GM21360 (cell line): ENCODE results near the gene C18orf54.
A peak's percentile ranks its signal among the peaks of the same experiment; 100 is the strongest.
"Not testable (repeated sequence)": the region's sequence is repeated elsewhere in the genome, so short reads cannot be mapped to it uniquely, and the experiment has no call there.

Experiments
- ATAC-seq: cut with Tn5 transposase; IDR thresholded peaks from one replicate; pipeline ENCODE4 v1.9.1; 2021; ENCODE audit warnings: mild to moderate bottlenecking, moderate library complexity; ENCODE audit not compliant: unreplicated experiment

Gene C18orf54

GRCh38 chr18:54357660-54358494 lies at the start of gene C18orf54, which contains the start of gene STARD6:
TSS of gene C18orf54 (plus strand) at chr18:54357906. CDS start at chr18:54360573, 2,667 bp downstream.
TSS of gene STARD6 (minus strand) at chr18:54357858. CDS start at chr18:54354573, 3,285 bp downstream.
- ATAC-seq = peak; percentile 94

DNA sequence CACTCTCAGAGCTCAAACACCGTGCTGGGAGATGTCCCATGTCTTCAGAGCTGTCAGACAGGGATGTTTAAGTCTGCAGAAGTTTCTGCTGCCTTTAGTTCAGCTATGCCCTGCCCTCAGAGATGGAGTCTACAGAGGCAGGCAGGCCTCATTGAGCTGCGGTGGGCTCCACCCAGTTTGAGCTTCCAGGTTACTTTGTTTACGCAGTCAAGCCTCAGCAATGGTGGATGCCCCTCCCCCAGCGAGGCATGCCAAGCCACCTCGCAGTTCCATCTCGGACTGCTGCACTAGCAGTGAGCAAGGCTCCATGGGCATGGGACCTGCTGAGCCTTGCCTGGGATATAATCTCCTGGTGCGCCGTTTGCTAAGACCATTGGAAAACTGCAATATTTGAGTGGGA lies 48.1 kb upstream of the C18orf54 start:
- not testable (repeated sequence) for ATAC-seq

DNA sequence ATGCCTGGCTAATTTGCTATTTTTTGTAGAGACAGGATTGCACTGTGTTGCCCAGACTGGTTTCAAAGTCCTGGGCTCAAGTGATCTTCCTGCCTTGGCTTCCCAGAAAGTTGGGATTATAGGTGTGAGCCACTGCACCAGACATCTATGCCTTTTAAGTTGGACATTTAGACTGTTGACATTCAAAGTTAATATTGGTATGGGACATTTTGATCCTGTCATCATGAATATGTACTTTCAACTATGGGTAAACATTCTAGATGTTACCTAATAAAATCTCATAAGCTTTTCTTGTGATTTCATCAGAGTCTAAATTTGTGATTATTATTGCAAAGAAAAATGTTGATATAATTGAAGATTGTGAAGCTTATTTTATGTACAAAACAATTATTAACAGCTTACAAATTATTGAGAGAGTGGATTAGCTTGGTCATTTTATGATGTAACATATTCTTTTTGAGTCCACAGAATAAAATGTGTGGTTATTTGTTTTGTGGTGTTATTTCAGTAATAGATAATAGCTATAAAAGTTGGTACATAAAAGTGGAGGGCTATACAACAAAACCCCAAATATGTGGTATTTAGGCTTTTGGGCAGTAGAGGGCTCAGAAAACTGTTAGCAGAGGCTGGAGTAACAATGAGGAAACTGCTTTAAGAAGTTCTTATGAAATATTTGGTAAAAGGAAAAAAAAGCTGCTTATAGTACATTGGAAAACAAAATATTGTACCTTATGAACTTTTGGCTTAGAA lies 41.5 kb upstream of the C18orf54 start:
- ATAC-seq = no peak

DNA sequence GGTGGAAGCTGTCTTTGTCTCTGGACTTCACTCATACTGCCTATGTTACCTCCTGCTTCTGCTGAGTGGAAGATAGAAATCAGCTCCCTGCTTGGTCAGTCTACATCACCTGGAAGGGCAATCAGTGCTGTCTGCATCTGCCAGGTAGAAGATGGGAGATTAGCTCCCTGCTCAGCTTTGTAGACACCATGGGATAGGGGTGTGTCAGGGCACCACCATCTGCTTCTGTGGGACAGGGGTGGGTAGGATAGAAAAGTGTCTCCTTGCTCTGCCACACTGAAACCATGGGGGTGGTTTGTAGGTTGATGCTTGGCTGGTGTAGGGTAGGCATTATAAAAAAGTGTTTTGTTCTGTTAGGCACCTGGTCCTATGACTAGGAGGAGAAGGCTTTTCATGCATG lies 34.1 kb upstream of the C18orf54 start:
- ATAC-seq = no peak

- no peak for ATAC-seq
These were observed 33.7 kb upstream of the C18orf54 start for GRCh38 chr18:54323970-54324369.

GRCh38 chr18:54327818-54328217 lies 29.9 kb upstream of the C18orf54 start:
- no peak for ATAC-seq

- ATAC-seq = no peak
These were observed 27.9 kb upstream of the C18orf54 start for GRCh38 chr18:54329787-54330186.

- no peak for ATAC-seq
These were observed 26.7 kb upstream of the C18orf54 start for GRCh38 chr18:54330768-54331548.

DNA sequence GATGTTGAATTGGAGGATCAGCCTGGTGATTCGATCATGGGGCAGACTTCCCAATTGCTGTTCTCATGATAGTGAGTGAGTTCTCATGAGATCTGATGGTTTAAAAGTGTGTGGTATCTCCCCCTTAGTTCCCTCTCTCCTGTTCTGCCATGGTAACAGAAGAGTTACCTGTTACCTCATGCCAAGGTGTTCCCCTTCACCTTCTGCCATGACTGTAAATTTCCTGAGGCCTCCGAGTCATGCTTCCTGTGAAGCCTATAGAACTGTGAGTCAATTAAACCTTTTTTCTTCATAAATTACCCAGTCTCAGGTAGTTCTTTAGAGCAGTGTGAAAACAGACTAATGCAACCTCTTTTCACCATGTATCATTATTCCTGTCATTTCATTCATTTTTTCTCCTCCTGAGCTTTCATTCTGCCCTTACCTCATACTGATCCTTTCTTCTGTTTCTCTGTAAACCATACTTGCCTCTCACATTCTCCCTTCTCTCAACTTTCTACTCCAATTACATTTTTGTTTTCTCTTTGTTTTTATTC lies 22.0 kb upstream of the C18orf54 start:
- ATAC-seq = no peak

- ATAC-seq = no peak
These were observed 19.5 kb upstream of the C18orf54 start for GRCh38 chr18:54338230-54338629.

DNA sequence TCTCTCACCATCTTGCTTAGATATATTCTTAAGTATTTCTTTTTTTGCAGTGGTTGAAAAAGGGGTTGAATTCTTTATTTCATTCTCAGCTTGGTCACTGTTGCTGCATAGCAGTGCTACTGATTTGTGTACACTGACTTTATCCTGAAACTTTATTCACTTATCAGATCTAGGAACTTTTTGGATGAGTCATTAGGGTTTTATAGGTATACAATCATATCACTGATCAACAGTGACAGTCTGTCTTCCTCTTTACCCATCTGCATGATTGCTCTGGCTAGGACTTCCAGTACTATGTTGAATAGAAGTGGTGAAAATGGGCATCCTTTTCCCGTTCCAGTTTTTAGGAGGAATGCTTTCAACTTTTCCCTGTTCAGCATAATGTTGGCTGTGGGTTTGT lies 6.5 kb upstream of the C18orf54 start:
- no peak for ATAC-seq

- ATAC-seq = peak; percentile 39
These were observed 535 bp upstream of the C18orf54 start for GRCh38 chr18:54357082-54357659.

- ATAC-seq = peak; percentile 6
These were observed 862 bp downstream of the C18orf54 start for GRCh38 chr18:54358495-54359040.

GRCh38 chr18:54359233-54359632 lies 1.5 kb downstream of the C18orf54 start:
- ATAC-seq = no peak

GRCh38 chr18:54360406-54360805 lies 2.7 kb downstream of the C18orf54 start:
- ATAC-seq = no peak

GRCh38 chr18:54378057-54378456 lies 20.4 kb downstream of the C18orf54 start:
- ATAC-seq = no peak

DNA sequence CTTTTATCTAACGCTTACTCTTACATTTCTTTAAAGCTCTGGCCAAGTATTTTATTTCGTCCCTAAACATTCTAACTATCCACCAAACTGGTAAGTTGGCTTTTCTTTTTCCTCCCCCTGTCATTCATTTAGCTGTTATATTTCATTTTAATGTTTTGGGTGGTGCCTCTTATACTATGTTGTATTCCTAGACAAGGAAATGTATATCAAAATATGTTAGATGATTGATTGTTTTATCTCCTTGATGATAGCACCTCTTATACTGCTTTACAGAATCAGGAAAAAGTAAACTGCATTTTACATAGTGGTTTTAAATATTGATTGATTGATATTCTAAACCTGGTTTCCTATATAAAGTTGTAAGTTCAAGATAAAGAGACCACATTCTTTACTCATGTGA lies 23.9 kb downstream of the C18orf54 start:
- ATAC-seq = no peak

DNA sequence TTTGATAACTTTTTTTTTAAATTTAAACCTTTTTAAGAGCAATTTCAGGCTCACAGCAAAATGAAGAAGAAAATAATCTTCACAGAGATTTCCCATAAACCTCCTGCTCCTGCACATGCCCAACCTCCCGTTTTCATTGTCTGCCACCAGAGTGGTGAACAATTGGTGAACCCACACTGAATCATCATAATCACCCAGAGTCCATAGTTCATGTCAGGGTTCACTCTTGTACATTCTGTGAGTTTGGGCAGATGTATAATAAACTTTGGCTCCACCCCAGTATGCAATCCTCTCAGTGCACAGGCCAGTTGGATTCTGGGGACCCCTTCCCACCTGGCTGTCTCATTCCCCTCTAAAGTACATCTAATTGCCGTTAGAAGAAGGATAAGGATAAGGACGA lies 24.4 kb downstream of the C18orf54 start:
- ATAC-seq = no peak

GRCh38 chr18:54382733-54383252 lies 25.1 kb downstream of the C18orf54 start:
- no peak for ATAC-seq

- ATAC-seq = no peak
These were observed 28.3 kb downstream of the C18orf54 start for GRCh38 chr18:54386043-54386442.
